ENCODE measurements around the gene SAMD1. TPM values are rescaled to one million over a fixed set of nuclear protein-coding genes. Genes with fewer than 3 reads are reported as not detected.
"Not testable (repeated sequence)": the region's sequence is repeated elsewhere in the genome, so short reads cannot be mapped to it uniquely, and the experiment has no call there.

The SAMD1 gene
- polyA plus RNA-seq, 3 donors = 20.0 to 28.6 (median 24.4) TPM

- 90 to 95% (median 94%) methylated on average over 11 of the region's 11 CpGs for WGBS, 3 donors
- H3K27ac ChIP-seq (ENCODE audit: low read depth, low read length) = no peak overlapping the region
Measured at GRCh38 chr19:14053500-14053899, 37.1 kb downstream of the SAMD1 start.

DNA sequence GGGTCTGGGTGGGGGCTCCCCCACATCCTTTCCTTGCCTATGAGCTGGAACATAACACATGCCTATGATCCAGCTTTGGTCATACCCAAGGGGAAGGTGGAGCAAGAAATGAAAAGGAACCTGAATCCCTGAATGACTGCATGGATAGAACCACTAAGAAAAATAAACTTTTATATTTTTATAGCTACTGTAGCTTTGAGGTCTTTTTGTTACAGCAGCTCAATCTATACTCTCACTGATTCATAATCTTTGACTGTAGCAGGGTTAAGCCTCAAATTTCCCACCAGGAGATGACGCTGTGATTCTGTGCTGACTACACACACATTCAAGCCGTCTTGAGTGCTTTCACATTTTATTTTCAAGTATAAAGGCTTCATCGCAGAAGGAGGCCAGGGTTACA, 37.5 kb downstream of the SAMD1 start:
- WGBS, 3 donors = 95 to 100% (median 98%) methylated on average over 3 of the region's 3 CpGs
- no peak overlapping the region for H3K27ac ChIP-seq (ENCODE audit: low read depth, low read length)

DNA sequence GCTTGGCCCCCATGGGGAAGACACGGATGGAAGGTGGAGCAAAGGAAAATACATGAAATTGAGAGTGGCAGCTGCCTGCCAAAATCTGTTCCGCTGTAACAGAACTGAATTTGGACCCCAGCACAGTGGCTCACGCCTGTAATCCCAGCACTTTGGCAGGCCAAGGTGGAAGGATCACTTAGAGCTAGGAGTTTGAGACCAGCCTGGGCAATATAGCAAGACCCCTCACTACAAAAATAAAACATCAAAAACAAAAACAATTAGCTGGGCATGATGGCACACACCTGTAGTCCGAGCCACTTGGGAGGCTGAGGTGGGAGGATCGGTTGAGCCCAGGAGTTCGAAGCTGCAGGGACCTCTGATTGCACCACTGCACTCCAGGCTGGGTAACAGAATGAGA, 38.1 kb downstream of the SAMD1 start:
- no peak overlapping the region for H3K27ac ChIP-seq (ENCODE audit: low read depth, low read length)
- 85 to 94% (median 88%) methylated on average over 6 of the region's 6 CpGs for WGBS, 3 donors

DNA sequence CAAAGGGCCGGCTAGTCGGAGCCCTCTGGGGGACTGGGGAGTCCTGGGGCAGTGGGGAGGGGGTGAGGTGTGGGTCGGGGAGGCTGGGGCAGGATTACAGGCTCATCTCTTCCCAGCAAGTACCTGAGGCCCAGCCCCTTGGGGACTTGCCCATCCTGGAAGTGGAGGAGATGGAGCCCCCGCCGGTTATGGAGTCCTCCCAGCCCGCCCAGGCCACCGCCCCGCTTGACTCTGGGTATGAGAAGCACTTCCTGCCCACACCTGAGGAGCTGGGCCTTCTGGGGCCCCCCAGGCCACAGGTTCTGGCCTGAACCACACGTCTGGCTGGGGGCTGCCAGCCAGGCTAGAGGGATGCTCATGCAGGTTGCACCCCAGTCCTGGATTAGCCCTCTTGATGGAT, 38.6 kb downstream of the SAMD1 start:
- H3K27ac ChIP-seq (ENCODE audit: low read depth, low read length) = no peak overlapping the region
- 79 to 86% (median 83%) methylated on average over 8 to 9 of the region's 9 CpGs for WGBS, 3 donors

DNA sequence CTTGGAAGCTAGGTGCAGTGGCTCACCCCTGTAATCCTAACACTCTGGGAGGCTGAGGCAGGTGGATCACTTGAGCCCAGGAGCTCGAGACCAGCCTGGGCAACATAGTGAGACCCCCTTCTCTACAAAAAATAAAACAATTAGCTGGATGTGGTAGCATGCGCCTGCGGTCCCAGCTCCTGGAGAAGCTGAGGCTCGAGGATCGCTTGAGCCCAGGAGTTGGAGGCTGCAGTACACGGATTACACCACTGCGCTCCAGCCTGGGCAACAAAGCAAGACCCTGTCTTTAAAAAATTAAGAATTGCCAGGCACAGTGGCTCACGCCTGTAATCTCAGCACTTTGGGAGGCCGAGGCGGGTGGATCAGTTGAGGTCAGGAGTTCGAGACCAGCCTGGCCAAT, 39.6 kb downstream of the SAMD1 start:
- not testable (repeated sequence) for H3K27ac ChIP-seq (ENCODE audit: low read depth, low read length)
- WGBS, 3 donors = 91 to 95% (median 95%) methylated on average over 11 of the region's 11 CpGs

GRCh38 chr19:14050512-14050911, 40.0 kb downstream of the SAMD1 start:
- 92 to 99% (median 95%) methylated on average over 4 of the region's 4 CpGs for WGBS, 3 donors

GRCh38 chr19:14048443-14049153, 42.0 kb downstream of the SAMD1 start:
- H3K27ac ChIP-seq (ENCODE audit: low read depth, low read length) = no peak overlapping the region

More at GRCh38 chr19:14050512-14050911, 40.0 kb downstream of the SAMD1 start:
- H3K27ac ChIP-seq (ENCODE audit: low read depth, low read length) = no peak overlapping the region

DNA sequence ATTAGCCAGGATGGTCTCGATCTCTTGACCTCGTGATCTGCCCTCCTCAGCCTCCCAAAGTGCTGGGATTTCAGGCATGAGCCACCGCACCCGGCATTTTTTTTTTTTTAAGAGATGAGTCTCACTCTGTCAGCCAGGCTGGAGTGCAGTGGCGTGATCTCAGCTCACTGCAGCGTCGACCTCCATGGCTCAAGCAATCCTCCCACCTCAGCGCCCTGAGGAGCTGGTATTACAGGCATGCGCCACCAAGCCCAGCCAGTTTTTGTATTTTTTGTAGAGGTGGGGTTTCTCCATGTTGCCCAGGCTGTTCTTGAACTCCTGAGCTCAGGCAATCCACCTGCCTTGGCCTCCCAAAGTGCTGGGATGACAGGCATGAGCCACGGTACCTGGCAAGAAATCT, 42.7 kb downstream of the SAMD1 start:
- not testable (repeated sequence) for H3K27ac ChIP-seq (ENCODE audit: low read depth, low read length)
- 97 to 99% (median 99%) methylated on average over 10 of the region's 10 CpGs for WGBS, 3 donors

More at GRCh38 chr19:14048443-14049153, 42.0 kb downstream of the SAMD1 start:
- WGBS, 3 donors = 74 to 85% (median 83%) methylated on average over 8 of the region's 8 CpGs

GRCh38 chr19:14042659-14043608, 47.6 kb downstream of the SAMD1 start:
- 57 to 64% (median 60%) methylated on average over 19 of the region's 19 CpGs for WGBS, 3 donors
- H3K27ac ChIP-seq (ENCODE audit: low read depth, low read length) = not testable (repeated sequence)

GRCh38 chr19:14039181-14039580, 51.4 kb downstream of the SAMD1 start:
- 84 to 97% (median 91%) methylated on average over 7 of the region's 7 CpGs for WGBS, 3 donors
- H3K27ac ChIP-seq (ENCODE audit: low read depth, low read length) = no peak overlapping the region

Other genes with a start within 250 kb of the SAMD1 start
- gene NANOS3, start 213.6 kb downstream of the SAMD1 start, polyA plus RNA-seq = not detected
- gene BRME1, start 184.6 kb downstream of the SAMD1 start, polyA plus RNA-seq = 1 to 10 TPM; 1.1 to 3.7 (median 2.9) TPM
- gene CC2D1A, start 184.6 kb downstream of the SAMD1 start, polyA plus RNA-seq = 10 to 100 TPM; 17.0 to 27.9 (median 20.4) TPM
- 1 to 10 TPM in 1 of 3 donors, under 1 TPM in 2; 0.10 to 2.5 (median 0.58) TPM for gene PODNL1, start 152.3 kb downstream of the SAMD1 start, polyA plus RNA-seq
- gene DCAF15, start 138.2 kb downstream of the SAMD1 start, polyA plus RNA-seq = 10 to 100 TPM; 13.5 to 29.0 (median 16.2) TPM
- 1 to 10 TPM; 4.4 to 5.8 (median 4.4) TPM for gene RFX1, start 84.4 kb downstream of the SAMD1 start, polyA plus RNA-seq
- not detected for gene RLN3, start 62.6 kb downstream of the SAMD1 start, polyA plus RNA-seq
- gene IL27RA, start 59.0 kb downstream of the SAMD1 start, polyA plus RNA-seq = 1 to 10 TPM; 2.7 to 8.5 (median 2.9) TPM
- gene PALM3, start 28.7 kb downstream of the SAMD1 start, polyA plus RNA-seq = 1 to 10 TPM in 2 of 3 donors, under 1 TPM in 1; 0.45 to 9.9 (median 1.9) TPM
- 10 to 100 TPM in 1 of 3 donors, 1 to 10 TPM in 2; 2.3 to 13.2 (median 3.8) TPM for gene MISP3, start 18.0 kb downstream of the SAMD1 start, polyA plus RNA-seq
- gene C19orf67, start 5.0 kb downstream of the SAMD1 start, polyA plus RNA-seq = not detected
- 10 to 100 TPM; 29.8 to 95.5 (median 73.2) TPM for gene PRKACA, start 27.0 kb upstream of the SAMD1 start, polyA plus RNA-seq
- gene ASF1B, start 45.8 kb upstream of the SAMD1 start, polyA plus RNA-seq = 1 to 10 TPM in 1 of 3 donors, under 1 TPM in 2; 0.40 to 1.8 (median 0.71) TPM
- 10 to 100 TPM in 2 of 3 donors, 1 to 10 TPM in 1; 5.7 to 12.3 (median 11.3) TPM for gene ADGRL1, start 115.4 kb upstream of the SAMD1 start, polyA plus RNA-seq